Osteoblast (primary cell): ENCODE data around the gene PTX3. TPM values are rescaled to one million over a fixed set of nuclear protein-coding genes. Genes with fewer than 3 reads are reported as not detected.

Experiments used
- DNase-seq: peaks from one replicate; pipeline ENCODE4 v3.0.0; 2011; ENCODE audit warnings: low spot score, mixed read lengths; ENCODE audit not compliant: insufficient read length; ENCODE audit errors: missing footprints
- H2AFZ ChIP-seq: 2 replicates; pipeline ENCODE4 v1.6.0; 2011; ENCODE audit warnings: mild to moderate bottlenecking, low read length
- H3K27ac ChIP-seq: 2 replicates; pipeline ENCODE4 v1.5.1; 2011; ENCODE audit warnings: mild to moderate bottlenecking, low read depth, low read length, moderate library complexity
- H3K27me3 ChIP-seq: 2 replicates; pipeline ENCODE4 v1.6.0; 2012; ENCODE audit warnings: mild to moderate bottlenecking, control low read depth, inconsistent platforms, low read length, moderate library complexity; ENCODE audit not compliant: insufficient read depth
- H3K36me3 ChIP-seq: 2 replicates; pipeline ENCODE4 v1.5.1; 2011; ENCODE audit warnings: mild to moderate bottlenecking, low read length, control low read depth, moderate library complexity; ENCODE audit not compliant: insufficient read depth
- H3K4me1 ChIP-seq: 2 replicates; pipeline ENCODE4 v1.5.1; 2011; ENCODE audit warnings: mild to moderate bottlenecking, low read length, control low read depth, moderate library complexity; ENCODE audit not compliant: insufficient read depth
- H3K4me2 ChIP-seq: 2 replicates; pipeline ENCODE4 v1.6.0; 2011; ENCODE audit warnings: mild to moderate bottlenecking, low read length; ENCODE audit not compliant: insufficient read depth
- H3K4me3 ChIP-seq: fragments of 200-600 bp; sonication (generic); 3 replicates; pipeline ENCODE4 v1.5.1; 2012; ENCODE audit warnings: mild to moderate bottlenecking, low read length, inconsistent platforms; ENCODE audit not compliant: insufficient read depth
- H3K79me2 ChIP-seq: 2 replicates; pipeline ENCODE4 v1.6.0; 2012; ENCODE audit warnings: mild to moderate bottlenecking, low read length, control low read depth, inconsistent platforms; ENCODE audit not compliant: insufficient read depth
- H3K9me3 ChIP-seq: 2 replicates; pipeline ENCODE4 v1.5.1; 2011; ENCODE audit warnings: low read depth, low read length, control low read depth
- H4K20me1 ChIP-seq: 2 replicates; pipeline ENCODE4 v1.6.0; 2012; ENCODE audit warnings: mild to moderate bottlenecking, low read length, control low read depth; ENCODE audit not compliant: insufficient read depth
- total RNA-seq: library from RNA; depleted of rRNA; stranded (reverse); fragments of >200 nt; gene quantifications from 2 replicates; pipeline ENCODE4 v1.2.3, GENCODE V29; 2012
- TF ChIP-seq, protein P1 (sequence below): IDR thresholded peaks from 2 replicates; pipeline ENCODE4 v1.5.1; 2011; ENCODE audit warnings: mild to moderate bottlenecking, low read depth, low read length, moderate library complexity; ENCODE audit errors: extremely low read depth

The PTX3 gene
- total RNA-seq, 1 donor = 689 TPM

DNA sequence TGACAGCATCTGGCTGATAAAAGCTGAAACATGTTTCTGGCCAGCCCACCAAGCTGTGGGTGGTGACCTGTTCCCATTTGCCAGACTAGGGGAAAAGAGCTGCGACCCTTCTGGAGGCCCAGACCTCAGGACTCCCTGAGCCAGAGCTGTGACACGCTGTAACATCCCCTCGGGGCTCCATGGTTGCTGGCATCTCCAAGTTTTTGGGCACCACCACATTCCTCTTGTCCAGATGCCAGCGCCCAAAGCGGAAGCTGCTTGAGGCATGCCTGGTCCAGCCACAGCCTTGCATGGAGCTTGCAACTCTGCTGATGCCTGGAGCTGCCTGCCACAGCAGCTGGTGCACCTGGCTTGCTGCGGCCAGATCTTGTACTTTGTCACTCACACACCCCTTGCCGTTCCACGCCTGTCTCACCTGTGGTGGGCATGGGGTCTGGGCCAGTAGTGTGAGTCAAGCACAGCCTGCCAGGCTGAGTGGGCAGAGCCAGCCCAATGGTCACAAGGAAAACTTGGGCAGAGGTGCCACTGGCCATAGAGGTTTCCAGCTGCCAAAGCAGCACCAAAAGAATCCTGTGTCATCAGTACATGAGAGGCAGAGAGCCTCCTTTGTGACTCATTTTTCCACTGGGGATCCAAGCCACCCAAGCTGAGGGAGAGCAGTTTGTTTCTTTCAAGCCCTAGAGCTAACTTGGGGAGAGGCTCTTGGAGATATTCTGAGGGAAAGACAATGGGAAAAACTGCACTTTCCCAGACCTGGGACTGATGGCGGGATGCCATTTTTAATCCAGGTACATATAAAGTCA lies 45.7 kb upstream of the PTX3 start:
- no peak for DNase-seq
- Histone ChIP-seq H3K36me3 (no peaks in the 10 kb centered on the region), H3K27me3 (no peaks in the 10 kb centered on the region), H3K4me3 (no peak overlapping the region), H3K79me2 (no peaks in the 10 kb centered on the region), H3K4me1 (peaks cover 20% of the 10 kb centered on the region), H2AFZ (no peak overlapping the region), H3K4me2 (no peak overlapping the region), H4K20me1 (no peaks in the 10 kb centered on the region), H3K9me3 (no peaks in the 10 kb centered on the region), H3K27ac (no peak overlapping the region)
- TF ChIP-seq, protein P1, sequence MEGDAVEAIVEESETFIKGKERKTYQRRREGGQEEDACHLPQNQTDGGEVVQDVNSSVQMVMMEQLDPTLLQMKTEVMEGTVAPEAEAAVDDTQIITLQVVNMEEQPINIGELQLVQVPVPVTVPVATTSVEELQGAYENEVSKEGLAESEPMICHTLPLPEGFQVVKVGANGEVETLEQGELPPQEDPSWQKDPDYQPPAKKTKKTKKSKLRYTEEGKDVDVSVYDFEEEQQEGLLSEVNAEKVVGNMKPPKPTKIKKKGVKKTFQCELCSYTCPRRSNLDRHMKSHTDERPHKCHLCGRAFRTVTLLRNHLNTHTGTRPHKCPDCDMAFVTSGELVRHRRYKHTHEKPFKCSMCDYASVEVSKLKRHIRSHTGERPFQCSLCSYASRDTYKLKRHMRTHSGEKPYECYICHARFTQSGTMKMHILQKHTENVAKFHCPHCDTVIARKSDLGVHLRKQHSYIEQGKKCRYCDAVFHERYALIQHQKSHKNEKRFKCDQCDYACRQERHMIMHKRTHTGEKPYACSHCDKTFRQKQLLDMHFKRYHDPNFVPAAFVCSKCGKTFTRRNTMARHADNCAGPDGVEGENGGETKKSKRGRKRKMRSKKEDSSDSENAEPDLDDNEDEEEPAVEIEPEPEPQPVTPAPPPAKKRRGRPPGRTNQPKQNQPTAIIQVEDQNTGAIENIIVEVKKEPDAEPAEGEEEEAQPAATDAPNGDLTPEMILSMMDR = no peak

DNA sequence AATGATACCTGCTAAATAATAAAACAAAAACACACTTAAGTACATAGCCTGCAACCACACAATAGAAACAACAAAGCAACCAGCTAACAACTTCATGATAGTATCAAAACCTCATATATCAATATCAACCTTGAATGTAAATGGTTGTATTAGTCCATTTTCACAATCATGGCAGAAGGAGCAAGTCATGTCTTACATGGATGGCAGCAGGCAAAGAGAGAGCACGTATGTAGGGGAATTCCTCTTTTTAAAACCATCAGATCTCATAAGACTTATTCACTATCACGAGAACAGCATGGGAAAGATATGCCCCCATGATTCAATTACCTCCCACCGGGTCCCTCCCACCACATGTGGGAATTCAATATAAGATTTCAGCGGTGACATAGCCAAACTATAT lies 44.5 kb upstream of the PTX3 start:
- Histone ChIP-seq H3K36me3 (no peaks in the 10 kb centered on the region), H3K9me3 (no peaks in the 10 kb centered on the region)

DNA sequence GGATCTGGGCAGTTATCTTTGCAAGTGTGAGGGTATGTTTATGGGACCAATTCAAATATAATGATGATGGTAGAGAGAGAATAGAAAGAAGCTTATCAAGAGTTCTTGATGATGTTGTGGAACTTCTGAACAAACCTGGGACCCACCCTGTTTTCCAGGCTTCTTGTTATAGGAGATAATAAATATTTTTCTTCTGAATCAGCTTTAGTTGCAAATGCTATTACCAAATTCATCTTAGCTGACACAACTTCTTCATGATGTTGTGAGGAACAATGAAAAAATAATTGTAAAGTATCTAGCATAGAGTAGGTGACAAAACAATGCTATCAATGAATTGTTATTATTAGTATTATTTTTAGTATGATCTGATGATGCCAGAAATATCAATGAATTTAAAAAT lies 43.5 kb upstream of the PTX3 start:
- Histone ChIP-seq H3K4me2 (no peak overlapping the region), H3K4me1 (peaks cover 17% of the 10 kb centered on the region), H4K20me1 (no peaks in the 10 kb centered on the region), H3K79me2 (no peaks in the 10 kb centered on the region), H3K27me3 (no peaks in the 10 kb centered on the region), H3K4me3 (no peak overlapping the region), H3K27ac (no peak overlapping the region), H3K36me3 (no peaks in the 10 kb centered on the region), H3K9me3 (no peaks in the 10 kb centered on the region), H2AFZ (no peak overlapping the region)
- no peak for DNase-seq
- TF ChIP-seq, protein P1 = no peak

More for the DNA sequence above, 44.5 kb upstream of the PTX3 start:
- no peaks in the 10 kb centered on the region for H3K27me3 ChIP-seq
- no peak overlapping the region for H3K4me2 ChIP-seq
- H3K4me1 ChIP-seq = peaks cover 17% of the 10 kb centered on the region
- H4K20me1 ChIP-seq = no peaks in the 10 kb centered on the region
- H2AFZ ChIP-seq = no peak overlapping the region
- no peaks in the 10 kb centered on the region for H3K79me2 ChIP-seq
- no peak for DNase-seq
- TF ChIP-seq, protein P1 = no peak
- no peak overlapping the region for H3K4me3 ChIP-seq
- H3K27ac ChIP-seq = no peak overlapping the region

DNA sequence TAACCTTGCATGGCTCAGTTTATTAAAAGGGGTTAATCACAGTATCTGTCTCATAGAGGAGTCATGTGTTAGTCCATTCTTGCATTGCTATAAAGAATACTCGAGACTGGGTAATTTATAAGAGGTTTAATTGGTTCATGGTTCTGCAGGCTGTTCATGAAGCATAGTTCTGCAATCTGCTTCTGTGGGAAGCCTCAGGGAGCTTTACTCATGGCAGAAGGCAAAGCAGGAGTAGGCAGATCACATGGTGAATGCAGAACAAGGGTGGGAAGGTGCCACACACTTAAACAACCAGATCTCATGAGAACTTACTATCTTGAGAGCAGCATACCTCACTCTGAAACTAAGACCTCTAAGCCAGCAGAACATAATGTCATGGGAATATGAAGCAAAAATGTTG lies 42.2 kb upstream of the PTX3 start:
- Histone ChIP-seq H3K36me3 (no peaks in the 10 kb centered on the region), H3K27ac (no peak overlapping the region), H3K4me3 (no peak overlapping the region), H4K20me1 (no peaks in the 10 kb centered on the region), H2AFZ (no peak overlapping the region), H3K27me3 (no peaks in the 10 kb centered on the region), H3K79me2 (no peaks in the 10 kb centered on the region), H3K4me1 (peaks cover 6% of the 10 kb centered on the region), H3K4me2 (no peak overlapping the region), H3K9me3 (no peaks in the 10 kb centered on the region)
- TF ChIP-seq, protein P1 = no peak
- no peak for DNase-seq
